Osteoblast (primary cell): ENCODE measurements around the gene NAV2. TPM values are rescaled to one million over a fixed set of nuclear protein-coding genes. Genes with fewer than 3 reads are reported as not detected.

Experiments
- DNase-seq: peaks from one replicate; pipeline ENCODE4 v3.0.0; 2011; ENCODE audit warnings: low spot score, mixed read lengths; ENCODE audit not compliant: insufficient read length; ENCODE audit errors: missing footprints
- H2AFZ ChIP-seq: 2 replicates; pipeline ENCODE4 v1.6.0; 2011; ENCODE audit warnings: mild to moderate bottlenecking, low read length
- H3K27ac ChIP-seq: 2 replicates; pipeline ENCODE4 v1.5.1; 2011; ENCODE audit warnings: mild to moderate bottlenecking, low read depth, low read length, moderate library complexity
- H3K27me3 ChIP-seq: 2 replicates; pipeline ENCODE4 v1.6.0; 2012; ENCODE audit warnings: mild to moderate bottlenecking, control low read depth, inconsistent platforms, low read length, moderate library complexity; ENCODE audit not compliant: insufficient read depth
- H3K36me3 ChIP-seq: 2 replicates; pipeline ENCODE4 v1.5.1; 2011; ENCODE audit warnings: mild to moderate bottlenecking, low read length, control low read depth, moderate library complexity; ENCODE audit not compliant: insufficient read depth
- H3K4me1 ChIP-seq: 2 replicates; pipeline ENCODE4 v1.5.1; 2011; ENCODE audit warnings: mild to moderate bottlenecking, low read length, control low read depth, moderate library complexity; ENCODE audit not compliant: insufficient read depth
- H3K4me2 ChIP-seq: 2 replicates; pipeline ENCODE4 v1.6.0; 2011; ENCODE audit warnings: mild to moderate bottlenecking, low read length; ENCODE audit not compliant: insufficient read depth
- H3K4me3 ChIP-seq: fragments of 200-600 bp; sonication (generic); 3 replicates; pipeline ENCODE4 v1.5.1; 2012; ENCODE audit warnings: mild to moderate bottlenecking, low read length, inconsistent platforms; ENCODE audit not compliant: insufficient read depth
- H3K79me2 ChIP-seq: 2 replicates; pipeline ENCODE4 v1.6.0; 2012; ENCODE audit warnings: mild to moderate bottlenecking, low read length, control low read depth, inconsistent platforms; ENCODE audit not compliant: insufficient read depth
- H3K9me3 ChIP-seq: 2 replicates; pipeline ENCODE4 v1.5.1; 2011; ENCODE audit warnings: low read depth, low read length, control low read depth
- H4K20me1 ChIP-seq: 2 replicates; pipeline ENCODE4 v1.6.0; 2012; ENCODE audit warnings: mild to moderate bottlenecking, low read length, control low read depth; ENCODE audit not compliant: insufficient read depth
- CTCF ChIP-seq: IDR thresholded peaks from 2 replicates; pipeline ENCODE4 v1.5.1; 2011; ENCODE audit warnings: mild to moderate bottlenecking, low read depth, low read length, moderate library complexity; ENCODE audit errors: extremely low read depth
- total RNA-seq: library from RNA; depleted of rRNA; stranded (reverse); fragments of >200 nt; gene quantifications from 2 replicates; pipeline ENCODE4 v1.2.3, GENCODE V29; 2012

Gene NAV2
- total RNA-seq, 1 donor: 8.7 TPM

DNA sequence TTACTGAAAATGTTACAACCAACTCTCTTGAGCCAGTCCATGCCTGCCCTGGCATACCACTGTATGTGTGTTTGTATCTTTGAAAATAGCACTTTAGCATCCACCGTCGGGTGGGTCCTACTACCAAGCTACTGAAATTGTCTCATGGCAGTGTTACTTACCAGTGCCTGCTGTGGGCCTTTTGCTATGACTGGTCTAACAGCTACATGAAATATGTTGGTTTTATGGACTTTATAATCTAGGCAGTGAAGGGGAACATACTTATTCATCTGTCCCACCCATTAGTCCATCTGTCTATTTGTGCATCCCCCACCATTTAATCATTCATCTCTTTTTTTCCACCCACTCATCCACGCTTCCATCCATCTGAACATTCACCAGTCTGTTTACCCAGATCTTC lies 106.0 kb downstream of the NAV2 start:
- peaks cover 43% of the 10 kb centered on the region for H4K20me1 ChIP-seq

GRCh38 chr11:19819148-19819547 lies 106.5 kb downstream of the NAV2 start:
- Histone ChIP-seq H3K36me3 (no peaks in the 10 kb centered on the region), H3K79me2 (peaks cover 96% of the 10 kb centered on the region), H3K4me3 (no peak overlapping the region), H2AFZ (no peak overlapping the region), H3K27me3 (no peaks in the 10 kb centered on the region), H3K4me2 (no peak overlapping the region), H4K20me1 (peaks cover 42% of the 10 kb centered on the region), H3K9me3 (no peaks in the 10 kb centered on the region), H3K4me1 (peaks cover 18% of the 10 kb centered on the region), H3K27ac (no peak overlapping the region)
- no peak for TF ChIP-seq CTCF
- no peak for DNase-seq

More for the DNA sequence above, 106.0 kb downstream of the NAV2 start:
- Histone ChIP-seq H3K27me3 (no peaks in the 10 kb centered on the region), H3K36me3 (no peaks in the 10 kb centered on the region), H3K4me2 (no peak overlapping the region), H3K4me1 (peaks cover 18% of the 10 kb centered on the region), H2AFZ (no peak overlapping the region), H3K9me3 (no peaks in the 10 kb centered on the region), H3K4me3 (no peak overlapping the region), H3K27ac (no peak overlapping the region), H3K79me2 (peaks cover 96% of the 10 kb centered on the region)
- peak; percentile 53 for DNase-seq
- no peak for TF ChIP-seq CTCF

DNA sequence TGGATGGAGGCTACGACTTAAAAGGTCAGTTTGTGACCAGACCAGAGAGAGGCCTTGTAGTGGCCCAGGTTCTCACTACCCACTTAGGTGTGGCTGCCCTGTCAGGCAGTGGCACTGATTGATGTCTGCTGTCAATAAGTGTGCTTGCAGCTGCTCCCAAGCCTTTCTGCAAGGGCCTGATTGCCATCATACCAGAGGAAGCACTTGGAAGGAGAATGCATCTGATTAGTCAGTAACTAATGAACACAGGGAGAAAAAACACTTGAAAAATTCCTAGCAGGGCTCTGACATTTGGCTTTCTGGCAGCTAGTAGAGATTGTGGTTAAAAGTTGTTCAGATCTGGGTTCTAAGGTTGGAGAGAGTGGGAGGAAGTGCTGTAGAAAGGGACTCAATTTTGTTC lies 107.5 kb downstream of the NAV2 start:
- no peak overlapping the region for H3K27ac ChIP-seq
- no peaks in the 10 kb centered on the region for H3K9me3 ChIP-seq
- H3K79me2 ChIP-seq: peaks cover 94% of the 10 kb centered on the region
- H4K20me1 ChIP-seq: peaks cover 36% of the 10 kb centered on the region
- TF ChIP-seq CTCF: no peak
- no peak overlapping the region for H2AFZ ChIP-seq
- H3K4me1 ChIP-seq: peaks cover 18% of the 10 kb centered on the region
- H3K27me3 ChIP-seq: no peaks in the 10 kb centered on the region
- peak; percentile 71 for DNase-seq
- H3K4me2 ChIP-seq: peak overlapping the region; percentile 14
- H3K4me3 ChIP-seq: no peak overlapping the region
- H3K36me3 ChIP-seq: no peaks in the 10 kb centered on the region

- H3K4me1 ChIP-seq: peaks cover 14% of the 10 kb centered on the region
- no peak overlapping the region for H3K27ac ChIP-seq
- H3K27me3 ChIP-seq: no peaks in the 10 kb centered on the region
- H3K36me3 ChIP-seq: no peaks in the 10 kb centered on the region
- peaks cover 94% of the 10 kb centered on the region for H3K79me2 ChIP-seq
- DNase-seq: no peak
- H4K20me1 ChIP-seq: peaks cover 31% of the 10 kb centered on the region
- H3K4me2 ChIP-seq: no peak overlapping the region
- H3K9me3 ChIP-seq: no peaks in the 10 kb centered on the region
- H3K4me3 ChIP-seq: no peak overlapping the region
- H2AFZ ChIP-seq: no peak overlapping the region
- TF ChIP-seq CTCF: no peak
Observed at GRCh38 chr11:19821412-19821875, 108.8 kb downstream of the NAV2 start.
